K562 (cell line): ENCODE data around the gene ADGRG4. TPM values are rescaled to one million over a fixed set of nuclear protein-coding genes. Genes with fewer than 3 reads are reported as not detected.

Source experiments
- polyA plus RNA-seq, 8 experiments: library from polyadenylated mRNA; depleted of rRNA in 4 of 8; stranded (reverse) in 5 of 8; unstranded in 3 of 8; fragments of >200 nt; fragmentation: Nextera tagmentation in 2 of 8; fragmentation: Illumina TruSeq in 1 of 8; extraction: Ambion mirVana in 2 of 8; extraction: Trizol in 1 of 8; gene quantifications; 2 replicates each; pipeline versions ENCODE4 v1.2.1 to v1.2.3, GENCODE V29; 2011 to 2014; ENCODE audit warnings: inconsistent platforms in 1 of 8, missing spikeins in 1 of 8
- total RNA-seq, 7 experiments: library from RNA; depleted of rRNA in 6 of 7; stranded (reverse); fragments of >200 nt in 6 of 7; fragmentation: Illumina TruSeq in 2 of 7; extraction: Trizol in 2 of 7; gene quantifications; 2 replicates each; pipeline versions ENCODE4 v1.2.1 to v1.2.3, GENCODE V29; 2011 to 2021; ENCODE audit warnings: low replicate concordance in 1 of 7

Gene ADGRG4
- total and polyA plus RNA-seq, 9 of the 15 experiments (the other 6 are each of a cell fraction or from before 2014, with no cell fraction given): not detected

Other genes starting within 250 kb of the ADGRG4 start
- gene FHL1, start 153.4 kb upstream of the ADGRG4 start, total RNA-seq (2014; rRNA removed): 0.29 and 1.1 TPM in 2 replicates
- gene FHL1, start 153.4 kb upstream of the ADGRG4 start, total RNA-seq (2014; rRNA removed; fragmentation: Illumina TruSeq; extraction: Trizol): 0.10 and 0.11 TPM in 2 replicates
- 0.08 TPM in 1 of 2 replicates, not detected in the other for gene FHL1, start 153.4 kb upstream of the ADGRG4 start, total RNA-seq (2015; rRNA removed; fragmentation: Illumina TruSeq; extraction: Trizol)
- 0.27 and 0.76 TPM in 2 replicates for gene FHL1, start 153.4 kb upstream of the ADGRG4 start, total RNA-seq (2021)
- gene FHL1, start 153.4 kb upstream of the ADGRG4 start, polyA plus RNA-seq (2011; rRNA removed): 0.24 and 3.0 TPM in 2 replicates
- 0.12 and 0.25 TPM in 2 replicates for gene FHL1, start 153.4 kb upstream of the ADGRG4 start, polyA plus RNA-seq (2014; fragmentation: Illumina TruSeq; extraction: Trizol)
- gene FHL1, start 153.4 kb upstream of the ADGRG4 start, polyA plus RNA-seq (2014; fragmentation: Nextera tagmentation; extraction: Ambion mirVana): under 1 TPM; 0.03 to 0.08 TPM
- gene FHL1, start 153.4 kb upstream of the ADGRG4 start, polyA plus RNA-seq (2014; rRNA removed): 0.05 and 0.13 TPM in 2 replicates
- gene MAP7D3, start 49.6 kb upstream of the ADGRG4 start, total RNA-seq (2014; rRNA removed): 23.0 and 27.7 TPM in 2 replicates
- 19.6 and 20.9 TPM in 2 replicates for gene MAP7D3, start 49.6 kb upstream of the ADGRG4 start, total RNA-seq (2014; rRNA removed; fragmentation: Illumina TruSeq; extraction: Trizol)
- gene MAP7D3, start 49.6 kb upstream of the ADGRG4 start, total RNA-seq (2015; rRNA removed; fragmentation: Illumina TruSeq; extraction: Trizol): 22.0 TPM in 2 replicates
- gene MAP7D3, start 49.6 kb upstream of the ADGRG4 start, total RNA-seq (2021): 12.6 and 13.3 TPM in 2 replicates
- 6.9 and 13.2 TPM in 2 replicates for gene MAP7D3, start 49.6 kb upstream of the ADGRG4 start, polyA plus RNA-seq (2011; rRNA removed)
- gene MAP7D3, start 49.6 kb upstream of the ADGRG4 start, polyA plus RNA-seq (2014; fragmentation: Illumina TruSeq; extraction: Trizol): 15.7 and 20.2 TPM in 2 replicates
- 1 to 10 TPM; 9.4 to 9.9 TPM for gene MAP7D3, start 49.6 kb upstream of the ADGRG4 start, polyA plus RNA-seq (2014; fragmentation: Nextera tagmentation; extraction: Ambion mirVana)
- gene MAP7D3, start 49.6 kb upstream of the ADGRG4 start, polyA plus RNA-seq (2014; rRNA removed): 14.0 and 20.0 TPM in 2 replicates
- gene BRS3, start 187.0 kb downstream of the ADGRG4 start, total RNA-seq (2014; rRNA removed): not detected in 2 replicates
- gene BRS3, start 187.0 kb downstream of the ADGRG4 start, total RNA-seq (2014; rRNA removed; fragmentation: Illumina TruSeq; extraction: Trizol): not detected in 2 replicates
- not detected in 2 replicates for gene BRS3, start 187.0 kb downstream of the ADGRG4 start, total RNA-seq (2015; rRNA removed; fragmentation: Illumina TruSeq; extraction: Trizol)
- not detected in 2 replicates for gene BRS3, start 187.0 kb downstream of the ADGRG4 start, total RNA-seq (2021)
- not detected in 2 replicates for gene BRS3, start 187.0 kb downstream of the ADGRG4 start, polyA plus RNA-seq (2011; rRNA removed)
- not detected in 2 replicates for gene BRS3, start 187.0 kb downstream of the ADGRG4 start, polyA plus RNA-seq (2014; fragmentation: Illumina TruSeq; extraction: Trizol)
- not detected for gene BRS3, start 187.0 kb downstream of the ADGRG4 start, polyA plus RNA-seq (2014; fragmentation: Nextera tagmentation; extraction: Ambion mirVana)
- not detected in 2 replicates for gene BRS3, start 187.0 kb downstream of the ADGRG4 start, polyA plus RNA-seq (2014; rRNA removed)
- gene HTATSF1, start 196.6 kb downstream of the ADGRG4 start, total RNA-seq (2014; rRNA removed): 81.3 and 82.5 TPM in 2 replicates
- gene HTATSF1, start 196.6 kb downstream of the ADGRG4 start, total RNA-seq (2014; rRNA removed; fragmentation: Illumina TruSeq; extraction: Trizol): 77.9 and 85.9 TPM in 2 replicates
- 82.4 and 87.7 TPM in 2 replicates for gene HTATSF1, start 196.6 kb downstream of the ADGRG4 start, total RNA-seq (2015; rRNA removed; fragmentation: Illumina TruSeq; extraction: Trizol)
- gene HTATSF1, start 196.6 kb downstream of the ADGRG4 start, total RNA-seq (2021): 37.0 and 42.2 TPM in 2 replicates
- 1.4 and 2.6 TPM in 2 replicates for gene HTATSF1, start 196.6 kb downstream of the ADGRG4 start, polyA plus RNA-seq (2011; rRNA removed)
- 67.5 and 79.2 TPM in 2 replicates for gene HTATSF1, start 196.6 kb downstream of the ADGRG4 start, polyA plus RNA-seq (2014; fragmentation: Illumina TruSeq; extraction: Trizol)
- 10 to 100 TPM; 17.7 to 29.0 TPM for gene HTATSF1, start 196.6 kb downstream of the ADGRG4 start, polyA plus RNA-seq (2014; fragmentation: Nextera tagmentation; extraction: Ambion mirVana)
- gene HTATSF1, start 196.6 kb downstream of the ADGRG4 start, polyA plus RNA-seq (2014; rRNA removed): 25.9 and 32.5 TPM in 2 replicates
- gene VGLL1, start 231.3 kb downstream of the ADGRG4 start, total RNA-seq (2014; rRNA removed): not detected in 2 replicates
- not detected in 2 replicates for gene VGLL1, start 231.3 kb downstream of the ADGRG4 start, total RNA-seq (2014; rRNA removed; fragmentation: Illumina TruSeq; extraction: Trizol)
- gene VGLL1, start 231.3 kb downstream of the ADGRG4 start, total RNA-seq (2015; rRNA removed; fragmentation: Illumina TruSeq; extraction: Trizol): not detected in 2 replicates
- not detected in 2 replicates for gene VGLL1, start 231.3 kb downstream of the ADGRG4 start, total RNA-seq (2021)
- not detected in 2 replicates for gene VGLL1, start 231.3 kb downstream of the ADGRG4 start, polyA plus RNA-seq (2011; rRNA removed)
- not detected in 2 replicates for gene VGLL1, start 231.3 kb downstream of the ADGRG4 start, polyA plus RNA-seq (2014; fragmentation: Illumina TruSeq; extraction: Trizol)
- not detected for gene VGLL1, start 231.3 kb downstream of the ADGRG4 start, polyA plus RNA-seq (2014; fragmentation: Nextera tagmentation; extraction: Ambion mirVana)
- not detected in 2 replicates for gene VGLL1, start 231.3 kb downstream of the ADGRG4 start, polyA plus RNA-seq (2014; rRNA removed)